Choroid plexus epithelial cell (primary cell): ENCODE measurements around the gene ANKIB1.

ENCODE experiments used
- DNase-seq: peaks from one replicate; pipeline ENCODE4 v3.0.0-alpha.2; 2010; ENCODE audit warnings: low read depth
- H3K4me3 ChIP-seq: 2 replicates; pipeline ENCODE4 v1.5.1; 2011; ENCODE audit warnings: low read depth, mild to moderate bottlenecking, control low read depth, low read length, moderate library complexity
- CTCF ChIP-seq: conservative IDR thresholded peaks from 2 replicates; pipeline ENCODE4 v1.5.1; 2011; ENCODE audit warnings: low read depth, mild to moderate bottlenecking, control low read depth, inconsistent platforms, low read length, moderate library complexity

ANKIB1 gene

GRCh38 chr7:92228100-92228499 lies 17.7 kb upstream of the ANKIB1 start:
- H3K4me3 ChIP-seq: no peak overlapping the region
- no peak for TF ChIP-seq CTCF
- DNase-seq: no peak

GRCh38 chr7:92228742-92229141 lies 17.0 kb upstream of the ANKIB1 start:
- TF ChIP-seq CTCF: no peak
- no peak for DNase-seq
- H3K4me3 ChIP-seq: no peak overlapping the region

GRCh38 chr7:92230547-92230946 lies 15.2 kb upstream of the ANKIB1 start:
- H3K4me3 ChIP-seq: no peak overlapping the region
- no peak for DNase-seq
- TF ChIP-seq CTCF: no peak

- no peak for TF ChIP-seq CTCF
- no peak for DNase-seq
- H3K4me3 ChIP-seq: no peak overlapping the region
Observed at GRCh38 chr7:92242972-92243371, 2.8 kb upstream of the ANKIB1 start.

GRCh38 chr7:92244808-92245486 lies 827 bp upstream of the ANKIB1 start:
- peak overlapping the region; percentile 75 for H3K4me3 ChIP-seq
- peak; percentile 8 for TF ChIP-seq CTCF
- peak; percentile 28 for DNase-seq

GRCh38 chr7:92246360-92247101 lies 757 bp downstream of the ANKIB1 start:
- TF ChIP-seq CTCF: no peak
- peak; percentile 27 for DNase-seq
- H3K4me3 ChIP-seq: peak overlapping the region; percentile 75

- no peak for DNase-seq
- H3K4me3 ChIP-seq: no peak overlapping the region
- no peak for TF ChIP-seq CTCF
Observed at GRCh38 chr7:92250603-92251002, 4.8 kb downstream of the ANKIB1 start.
